HUES6 (cell line): ENCODE results near the gene CPED1.

Experiments
- H3K27ac ChIP-seq: 2 replicates; pipeline ENCODE4 v1.7.0; 2013; ENCODE audit warnings: low read depth, mild to moderate bottlenecking, low read length, inconsistent platforms
- H3K27me3 ChIP-seq: 2 replicates; pipeline ENCODE4 v1.6.1; 2013; ENCODE audit warnings: low read length; ENCODE audit not compliant: control insufficient read depth, insufficient read depth
- H3K36me3 ChIP-seq: 2 replicates; pipeline ENCODE4 v1.6.1; 2013; ENCODE audit warnings: low read length; ENCODE audit not compliant: control insufficient read depth, insufficient read depth
- H3K4me1 ChIP-seq: 2 replicates; pipeline ENCODE4 v1.6.1; 2013; ENCODE audit warnings: low read length; ENCODE audit not compliant: control insufficient read depth, insufficient read depth
- H3K4me3 ChIP-seq: 2 replicates; pipeline ENCODE4 v1.5.1; 2013; ENCODE audit warnings: low read depth, low read length
- H3K9ac ChIP-seq: one replicate; pipeline ENCODE4 v1.6.1; 2013; ENCODE audit warnings: mild to moderate bottlenecking, low read length
- H3K9me3 ChIP-seq: 2 replicates; pipeline ENCODE4 v1.6.1; 2013; ENCODE audit warnings: low read depth, low read length; ENCODE audit not compliant: control insufficient read depth, insufficient read depth

The CPED1 gene

GRCh38 chr7:121043314-121044234, 55.1 kb downstream of the CPED1 start:
- H3K36me3 ChIP-seq = no peaks in the 10 kb centered on the region
- no peak overlapping the region for H3K4me3 ChIP-seq
- no peak overlapping the region for H3K9ac ChIP-seq
- H3K27ac ChIP-seq = no peak overlapping the region
- no peaks in the 10 kb centered on the region; the same call in 1 of the 2 replicates for H3K4me1 ChIP-seq
- no peaks in the 10 kb centered on the region for H3K9me3 ChIP-seq
- H3K27me3 ChIP-seq = no peaks in the 10 kb centered on the region

GRCh38 chr7:121045090-121045489, 56.6 kb downstream of the CPED1 start:
- H3K9me3 ChIP-seq = no peaks in the 10 kb centered on the region
- H3K27me3 ChIP-seq = no peaks in the 10 kb centered on the region
- no peak overlapping the region for H3K27ac ChIP-seq
- H3K4me1 ChIP-seq = peaks cover 10% of the 10 kb centered on the region
- H3K9ac ChIP-seq = no peak overlapping the region
- H3K4me3 ChIP-seq = no peak overlapping the region
- no peaks in the 10 kb centered on the region for H3K36me3 ChIP-seq

- H3K4me1 ChIP-seq = peaks cover 12% of the 10 kb centered on the region
- no peaks in the 10 kb centered on the region for H3K27me3 ChIP-seq
- no peak overlapping the region for H3K9ac ChIP-seq
- H3K4me3 ChIP-seq = no peak overlapping the region
- H3K27ac ChIP-seq = no peak overlapping the region
- H3K36me3 ChIP-seq = no peaks in the 10 kb centered on the region
- H3K9me3 ChIP-seq = no peaks in the 10 kb centered on the region
Measured at GRCh38 chr7:121046009-121046408, 57.5 kb downstream of the CPED1 start.

GRCh38 chr7:121046893-121047468, 58.5 kb downstream of the CPED1 start:
- Histone ChIP-seq H3K9ac (no peak overlapping the region), H3K4me1 (peaks cover 12% of the 10 kb centered on the region), H3K27ac (no peak overlapping the region)

GRCh38 chr7:121048195-121048594, 59.7 kb downstream of the CPED1 start:
- Histone ChIP-seq H3K27ac (no peak overlapping the region), H3K4me1 (peaks cover 12% of the 10 kb centered on the region), H3K4me3 (no peak overlapping the region), H3K9me3 (no peaks in the 10 kb centered on the region), H3K27me3 (no peaks in the 10 kb centered on the region), H3K36me3 (no peaks in the 10 kb centered on the region), H3K9ac (no peak overlapping the region)

More at GRCh38 chr7:121046893-121047468, 58.5 kb downstream of the CPED1 start:
- H3K4me3 ChIP-seq = no peak overlapping the region
- H3K9me3 ChIP-seq = no peaks in the 10 kb centered on the region
- no peaks in the 10 kb centered on the region for H3K36me3 ChIP-seq
- H3K27me3 ChIP-seq = no peaks in the 10 kb centered on the region

GRCh38 chr7:121049028-121049791, 60.7 kb downstream of the CPED1 start:
- no peak overlapping the region for H3K27ac ChIP-seq
- H3K36me3 ChIP-seq = no peaks in the 10 kb centered on the region
- no peaks in the 10 kb centered on the region for H3K9me3 ChIP-seq
- H3K27me3 ChIP-seq = no peaks in the 10 kb centered on the region
- no peak overlapping the region for H3K4me3 ChIP-seq
- no peak overlapping the region for H3K9ac ChIP-seq
- H3K4me1 ChIP-seq = peaks cover 12% of the 10 kb centered on the region

- Histone ChIP-seq H3K4me3 (no peak overlapping the region), H3K36me3 (no peaks in the 10 kb centered on the region), H3K9me3 (no peaks in the 10 kb centered on the region), H3K27me3 (no peaks in the 10 kb centered on the region), H3K27ac (no peak overlapping the region), H3K9ac (no peak overlapping the region), H3K4me1 (peaks cover 12% of the 10 kb centered on the region)
Measured at GRCh38 chr7:121049897-121050296, 61.4 kb downstream of the CPED1 start.

- peaks cover 14% of the 10 kb centered on the region for H3K4me1 ChIP-seq
- no peak overlapping the region for H3K9ac ChIP-seq
- H3K36me3 ChIP-seq = no peaks in the 10 kb centered on the region
- no peak overlapping the region for H3K27ac ChIP-seq
- no peaks in the 10 kb centered on the region for H3K9me3 ChIP-seq
- no peaks in the 10 kb centered on the region for H3K27me3 ChIP-seq
- H3K4me3 ChIP-seq = no peak overlapping the region
Measured at GRCh38 chr7:121053219-121053618, 64.7 kb downstream of the CPED1 start.

GRCh38 chr7:121054925-121055324, 66.4 kb downstream of the CPED1 start:
- H3K27me3 ChIP-seq = no peaks in the 10 kb centered on the region
- no peak overlapping the region for H3K9ac ChIP-seq
- H3K27ac ChIP-seq = no peak overlapping the region
- H3K36me3 ChIP-seq = no peaks in the 10 kb centered on the region
- no peak overlapping the region for H3K4me3 ChIP-seq
- no peaks in the 10 kb centered on the region for H3K9me3 ChIP-seq
- H3K4me1 ChIP-seq = peaks cover 5% of the 10 kb centered on the region

GRCh38 chr7:121057878-121058277, 69.4 kb downstream of the CPED1 start:
- H3K4me1 ChIP-seq = 0 out of 2 replicates have a peak, but pooled peaks cover 2% of the 10 kb centered on the region
- H3K27me3 ChIP-seq = no peaks in the 10 kb centered on the region
- H3K4me3 ChIP-seq = no peak overlapping the region
- H3K36me3 ChIP-seq = no peaks in the 10 kb centered on the region
- no peak overlapping the region for H3K27ac ChIP-seq
- H3K9me3 ChIP-seq = no peaks in the 10 kb centered on the region
- H3K9ac ChIP-seq = no peak overlapping the region

GRCh38 chr7:121058975-121059374, 70.5 kb downstream of the CPED1 start:
- Histone ChIP-seq H3K9ac (no peak overlapping the region), H3K9me3 (no peaks in the 10 kb centered on the region), H3K4me1 (0 out of 2 replicates have a peak, but pooled peaks cover 2% of the 10 kb centered on the region), H3K27me3 (no peaks in the 10 kb centered on the region), H3K4me3 (no peak overlapping the region), H3K27ac (no peak overlapping the region), H3K36me3 (no peaks in the 10 kb centered on the region)
